ENCODE data around the gene CHRNA7.

DNA sequence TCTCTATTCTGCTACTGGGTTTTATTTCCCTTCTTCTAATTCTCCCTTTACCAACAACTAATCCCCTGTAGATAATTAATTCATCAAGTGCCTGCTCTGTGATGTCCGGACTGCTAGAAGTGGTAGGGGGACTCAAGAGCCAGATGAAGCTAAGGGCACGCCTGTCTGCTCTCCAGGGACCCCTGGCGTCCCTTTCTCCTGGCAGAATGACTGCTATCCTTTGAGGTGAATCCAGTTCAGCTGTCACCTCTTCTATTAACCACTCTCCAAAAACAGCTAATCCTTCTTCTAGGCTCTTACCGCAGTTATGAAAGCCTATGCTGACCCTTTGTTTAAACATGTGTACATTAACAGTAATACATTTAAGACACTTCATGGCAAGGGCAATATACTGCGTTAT lies 1.4 kb upstream of the CHRNA7 start:
- TF ChIP-seq EZH2 (IDR thresholded peaks at IDR 0.05; ENCODE audit: insufficient read depth, poor library complexity, severe bottlenecking) (no peak), EZH2phosphoT487 (IDR thresholded peaks at IDR 0.05; ENCODE audit: insufficient read depth, low read depth) (no peak)

Data from GM23248 (cell line).